ENCODE data around the gene PAX3.

- TF ChIP-seq, protein P1, sequence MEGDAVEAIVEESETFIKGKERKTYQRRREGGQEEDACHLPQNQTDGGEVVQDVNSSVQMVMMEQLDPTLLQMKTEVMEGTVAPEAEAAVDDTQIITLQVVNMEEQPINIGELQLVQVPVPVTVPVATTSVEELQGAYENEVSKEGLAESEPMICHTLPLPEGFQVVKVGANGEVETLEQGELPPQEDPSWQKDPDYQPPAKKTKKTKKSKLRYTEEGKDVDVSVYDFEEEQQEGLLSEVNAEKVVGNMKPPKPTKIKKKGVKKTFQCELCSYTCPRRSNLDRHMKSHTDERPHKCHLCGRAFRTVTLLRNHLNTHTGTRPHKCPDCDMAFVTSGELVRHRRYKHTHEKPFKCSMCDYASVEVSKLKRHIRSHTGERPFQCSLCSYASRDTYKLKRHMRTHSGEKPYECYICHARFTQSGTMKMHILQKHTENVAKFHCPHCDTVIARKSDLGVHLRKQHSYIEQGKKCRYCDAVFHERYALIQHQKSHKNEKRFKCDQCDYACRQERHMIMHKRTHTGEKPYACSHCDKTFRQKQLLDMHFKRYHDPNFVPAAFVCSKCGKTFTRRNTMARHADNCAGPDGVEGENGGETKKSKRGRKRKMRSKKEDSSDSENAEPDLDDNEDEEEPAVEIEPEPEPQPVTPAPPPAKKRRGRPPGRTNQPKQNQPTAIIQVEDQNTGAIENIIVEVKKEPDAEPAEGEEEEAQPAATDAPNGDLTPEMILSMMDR (IDR thresholded peaks at IDR 0.05; ENCODE audit: low read depth, low read length): no peak
- TF ChIP-seq EZH2phosphoT487 (IDR thresholded peaks at IDR 0.05; ENCODE audit: low read depth): no peak
Measured at GRCh38 chr2:222297600-222297935, 1.2 kb downstream of the PAX3 start.

All from OCI-LY3 (cell line).